BE2C (cell line): Measurements from ENCODE around the gene DSCAM.

Source experiments
- DNase-seq: peaks from one replicate; pipeline ENCODE4 v3.0.0-alpha.2; 2020
- H3K27me3 ChIP-seq: fragments of 250-450 bp; sonication (Bioruptor Pico); 2 replicates; pipeline ENCODE4 v1.5.1; 2020; ENCODE audit warnings: mild to moderate bottlenecking
- H3K36me3 ChIP-seq: fragments of 250-450 bp; sonication (Bioruptor Pico); 2 replicates; pipeline ENCODE4 v1.5.1; 2020; ENCODE audit warnings: mild to moderate bottlenecking
- H3K4me1 ChIP-seq: fragments of 250-450 bp; sonication (Bioruptor Pico); 2 replicates; pipeline ENCODE4 v1.5.1; 2020
- H3K4me3 ChIP-seq: 2 replicates; pipeline ENCODE4 v1.5.1; 2011; ENCODE audit warnings: low read depth, low read length
- H3K9me3 ChIP-seq: fragments of 250-450 bp; sonication (Bioruptor Pico); 2 replicates; pipeline ENCODE4 v1.5.1; 2020
- CTCF ChIP-seq: IDR thresholded peaks from 2 replicates; pipeline ENCODE4 v1.5.1; 2012; ENCODE audit warnings: mild to moderate bottlenecking, low read depth, low read length

Gene DSCAM

GRCh38 chr21:40016234-40016633 is 830.7 kb downstream of the DSCAM start:
- TF ChIP-seq CTCF: no peak
- no peak for DNase-seq
- H3K9me3 ChIP-seq: no peaks in the 10 kb centered on the region; the same call in none of the 2 replicates

GRCh38 chr21:40015818-40016217 is 831.1 kb downstream of the DSCAM start:
- Histone ChIP-seq H3K36me3 (no peaks in the 10 kb centered on the region), H3K9me3 (no peaks in the 10 kb centered on the region; the same call in none of the 2 replicates), H3K27me3 (no peaks in the 10 kb centered on the region), H3K4me3 (no peak overlapping the region), H3K4me1 (no peaks in the 10 kb centered on the region)
- no peak for TF ChIP-seq CTCF
- no peak for DNase-seq

More at GRCh38 chr21:40016234-40016633, 830.7 kb downstream of the DSCAM start:
- H3K4me3 ChIP-seq: no peak overlapping the region
- no peaks in the 10 kb centered on the region for H3K36me3 ChIP-seq
- no peaks in the 10 kb centered on the region for H3K4me1 ChIP-seq
- H3K27me3 ChIP-seq: no peaks in the 10 kb centered on the region

- Histone ChIP-seq H3K9me3 (no peaks in the 10 kb centered on the region; the same call in 1 of the 2 replicates), H3K4me3 (no peak overlapping the region), H3K36me3 (no peaks in the 10 kb centered on the region), H3K4me1 (no peaks in the 10 kb centered on the region), H3K27me3 (no peaks in the 10 kb centered on the region)
- DNase-seq: no peak
- TF ChIP-seq CTCF: no peak
Observed at GRCh38 chr21:40014394-40014793, 832.6 kb downstream of the DSCAM start.

- H3K9me3 ChIP-seq: no peaks in the 10 kb centered on the region
- no peak for TF ChIP-seq CTCF
- no peaks in the 10 kb centered on the region for H3K27me3 ChIP-seq
- no peak for DNase-seq
- H3K36me3 ChIP-seq: no peaks in the 10 kb centered on the region
- H3K4me1 ChIP-seq: no peaks in the 10 kb centered on the region
- H3K4me3 ChIP-seq: no peak overlapping the region
Observed at GRCh38 chr21:40013001-40013735, 833.8 kb downstream of the DSCAM start.

DNA sequence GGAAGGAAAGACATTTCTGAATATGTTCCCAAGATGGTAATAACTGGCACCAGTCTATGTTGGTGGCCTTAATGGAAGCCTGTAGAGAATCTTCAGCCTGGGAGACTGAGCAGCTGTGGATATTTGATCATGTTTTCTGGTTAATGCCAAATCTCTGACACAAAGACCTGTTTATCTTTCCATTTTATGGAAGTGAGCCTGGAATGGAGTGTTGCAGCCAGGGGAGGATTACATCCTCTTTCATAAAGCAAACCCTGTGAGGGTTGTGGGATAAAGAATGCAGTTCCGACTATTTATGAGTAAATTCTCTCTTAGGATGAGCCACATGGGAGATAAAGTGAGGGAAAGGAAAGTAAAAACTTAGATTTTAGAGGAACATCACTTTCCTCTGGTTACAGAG is 835.6 kb downstream of the DSCAM start:
- Histone ChIP-seq H3K9me3 (no peaks in the 10 kb centered on the region), H3K36me3 (no peaks in the 10 kb centered on the region), H3K4me1 (no peaks in the 10 kb centered on the region), H3K27me3 (no peaks in the 10 kb centered on the region), H3K4me3 (no peak overlapping the region)
- TF ChIP-seq CTCF: no peak
- no peak for DNase-seq

- TF ChIP-seq CTCF: no peak
- no peaks in the 10 kb centered on the region for H3K9me3 ChIP-seq
- no peaks in the 10 kb centered on the region for H3K27me3 ChIP-seq
- no peak overlapping the region for H3K4me3 ChIP-seq
- no peak for DNase-seq
- no peaks in the 10 kb centered on the region for H3K36me3 ChIP-seq
- no peaks in the 10 kb centered on the region for H3K4me1 ChIP-seq
Observed at GRCh38 chr21:40002978-40003377, 844.0 kb downstream of the DSCAM start.
